GM18519 (cell line): ENCODE results near the gene GPR32.
"Not testable (repeated sequence)": the region's sequence is repeated elsewhere in the genome, so short reads cannot be mapped to it uniquely, and the experiment has no call there.

ENCODE experiments used
- ATAC-seq: cut with Tn5 transposase; IDR thresholded peaks from one replicate; pipeline ENCODE4 v1.9.1; 2021; ENCODE audit warnings: mild to moderate bottlenecking, moderate library complexity; ENCODE audit not compliant: unreplicated experiment, low FRiP score

The GPR32 gene

DNA sequence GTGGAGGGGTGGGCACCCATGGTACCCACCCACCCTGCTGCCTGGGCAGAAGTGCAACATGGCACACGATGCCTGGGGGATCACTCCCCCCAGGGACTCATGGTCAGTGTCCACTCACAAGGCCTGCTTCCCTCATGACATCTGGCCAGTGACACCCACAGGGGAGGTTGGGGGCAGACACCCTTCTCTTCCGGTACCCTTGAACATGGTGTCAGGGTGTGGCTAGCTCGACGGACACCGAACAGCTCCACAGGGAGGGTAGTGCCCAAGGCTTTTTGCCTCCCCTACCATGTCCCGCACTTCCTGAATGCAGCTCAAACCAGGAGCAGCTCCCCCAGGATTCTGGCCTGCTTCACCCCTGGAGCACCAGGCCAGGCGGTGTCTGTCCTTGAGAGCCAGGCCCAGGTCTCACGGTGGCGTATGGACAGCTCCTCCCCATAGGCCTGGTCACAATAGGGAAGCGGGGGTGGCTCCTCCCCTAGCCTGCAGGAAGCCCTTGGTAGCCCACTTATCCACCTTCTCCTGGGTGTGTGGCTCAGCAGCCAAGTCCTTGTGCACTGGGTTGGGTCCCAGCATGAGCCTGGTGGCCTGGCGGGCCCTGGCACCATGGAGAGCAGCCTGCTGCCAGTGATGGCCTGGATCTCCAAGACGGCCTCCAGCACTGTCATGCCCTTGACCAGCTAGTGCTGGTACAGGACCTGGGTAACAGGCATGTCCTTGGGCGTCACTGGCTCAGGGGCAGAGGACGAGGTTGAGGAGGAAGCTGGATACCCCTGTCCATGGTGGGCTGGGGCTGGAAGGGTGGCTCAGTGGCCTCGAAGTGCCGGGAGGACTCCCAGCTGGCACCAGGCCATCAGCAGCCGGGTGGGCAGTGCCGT is 27.8 kb downstream of the GPR32 start:
- ATAC-seq, result no peak

DNA sequence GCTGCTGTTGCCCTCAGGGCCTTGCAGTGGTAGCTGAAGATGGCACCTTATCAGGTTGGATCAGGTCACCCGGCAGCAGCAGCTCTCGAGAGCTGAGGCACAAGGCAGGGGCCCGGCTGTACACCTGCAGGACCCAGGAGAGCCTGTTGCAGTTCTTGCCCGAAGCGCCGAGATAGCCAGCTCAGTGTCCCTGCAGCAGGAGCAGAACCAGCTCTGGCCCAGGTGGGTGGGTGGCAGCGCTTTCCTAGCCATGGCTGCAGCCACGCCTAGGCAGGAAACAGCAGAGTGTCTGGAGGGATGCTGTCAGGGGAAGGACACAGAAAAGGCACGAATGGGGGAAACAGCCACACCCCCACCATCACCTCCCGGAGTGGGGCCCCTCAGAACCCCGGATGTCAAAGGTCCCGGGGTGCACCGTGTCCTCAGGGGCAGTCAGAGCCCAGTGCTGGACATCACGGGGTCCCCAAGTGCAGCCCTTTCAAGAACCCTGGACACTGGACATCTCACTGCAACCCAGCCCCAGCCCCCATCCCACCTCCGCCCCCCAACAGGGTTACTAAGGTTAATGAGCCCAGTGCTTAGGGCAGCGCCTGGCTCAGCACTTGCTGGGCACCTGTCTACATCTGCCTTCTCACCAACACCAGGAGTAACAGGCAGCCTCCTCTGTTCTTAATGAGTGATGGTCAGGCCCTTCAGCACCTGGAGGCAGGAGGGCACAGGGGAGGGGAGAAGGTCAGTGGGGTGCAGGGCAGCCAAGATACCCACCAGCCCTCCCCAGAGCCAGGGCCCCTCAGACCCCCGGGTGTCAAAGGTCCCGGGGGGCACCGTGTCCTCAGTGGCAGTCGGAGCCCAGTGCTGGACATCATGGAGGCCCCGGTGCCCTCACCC is 28.6 kb downstream of the GPR32 start:
- no peak for ATAC-seq

DNA sequence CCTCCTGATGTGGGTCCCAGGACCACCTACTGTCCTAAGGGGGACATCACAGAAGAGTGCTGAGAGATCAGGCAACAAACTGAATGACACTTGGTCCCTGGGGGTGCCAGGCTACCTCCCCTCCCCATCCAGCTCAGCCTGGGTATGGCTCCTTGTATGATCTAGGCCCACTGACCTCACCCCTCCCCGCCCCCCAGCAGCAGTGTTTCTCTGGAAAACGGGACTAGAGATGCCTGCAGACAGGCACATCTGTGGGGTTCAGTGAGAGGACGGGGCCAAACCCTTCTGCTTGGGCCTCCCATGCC is 29.2 kb downstream of the GPR32 start:
- ATAC-seq, result no peak

DNA sequence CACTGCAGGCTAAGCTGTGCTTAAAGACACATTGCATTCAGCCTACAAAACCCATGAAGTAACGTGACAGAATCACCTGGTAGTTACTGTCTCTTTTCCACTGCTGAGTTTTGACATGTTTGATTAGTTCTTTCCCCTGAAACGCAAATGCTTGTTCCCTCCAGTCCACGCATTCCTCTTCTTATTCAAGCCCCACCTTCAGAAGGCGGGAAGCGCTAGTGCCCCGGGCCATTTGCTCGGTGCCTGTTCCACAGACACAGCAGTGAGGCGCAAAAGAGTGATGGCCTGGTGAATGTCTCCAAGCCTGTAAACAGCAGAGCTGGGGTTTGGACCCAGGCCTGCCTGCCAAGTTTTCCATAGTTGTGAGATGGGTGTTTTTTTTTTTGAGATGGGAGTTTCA is 30.8 kb downstream of the GPR32 start:
- no peak for ATAC-seq

DNA sequence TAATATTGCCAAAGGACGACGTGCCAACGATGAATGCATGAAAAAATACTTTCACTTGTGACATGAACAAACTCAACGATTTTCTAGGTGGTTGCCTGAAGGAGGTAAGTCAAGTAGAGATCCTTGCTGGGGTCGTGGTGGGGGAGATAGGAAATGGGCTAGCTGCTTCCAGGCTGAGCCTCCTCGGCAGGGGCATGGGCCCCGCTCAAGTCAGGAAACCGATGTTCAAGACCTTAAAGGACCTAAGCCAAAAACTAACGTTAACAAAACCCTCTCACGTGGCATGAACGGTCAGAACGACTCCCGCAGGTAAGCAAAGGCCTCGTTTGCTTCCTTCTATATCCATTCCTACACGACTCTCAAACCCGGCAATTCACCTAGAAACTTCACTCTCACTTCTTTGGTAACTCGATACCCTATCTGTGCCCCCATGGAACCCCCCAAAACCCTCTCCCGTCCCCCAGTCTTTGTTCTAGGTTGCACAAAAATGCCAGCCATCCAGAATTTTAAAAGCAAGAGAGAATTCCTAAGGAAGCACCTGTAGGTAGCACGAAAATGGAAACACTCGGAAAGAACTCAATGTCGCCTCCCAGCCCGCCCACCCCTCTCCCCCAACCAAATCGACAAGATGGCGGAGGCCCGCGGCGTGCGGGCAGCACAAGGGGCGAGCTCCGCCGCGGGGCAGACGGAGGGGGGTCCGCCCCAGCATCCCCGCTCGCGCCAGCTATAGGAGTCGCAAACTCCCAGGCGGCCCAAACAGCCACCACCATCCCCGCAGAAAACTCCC is 33.6 kb downstream of the GPR32 start:
- ATAC-seq, result no peak

DNA sequence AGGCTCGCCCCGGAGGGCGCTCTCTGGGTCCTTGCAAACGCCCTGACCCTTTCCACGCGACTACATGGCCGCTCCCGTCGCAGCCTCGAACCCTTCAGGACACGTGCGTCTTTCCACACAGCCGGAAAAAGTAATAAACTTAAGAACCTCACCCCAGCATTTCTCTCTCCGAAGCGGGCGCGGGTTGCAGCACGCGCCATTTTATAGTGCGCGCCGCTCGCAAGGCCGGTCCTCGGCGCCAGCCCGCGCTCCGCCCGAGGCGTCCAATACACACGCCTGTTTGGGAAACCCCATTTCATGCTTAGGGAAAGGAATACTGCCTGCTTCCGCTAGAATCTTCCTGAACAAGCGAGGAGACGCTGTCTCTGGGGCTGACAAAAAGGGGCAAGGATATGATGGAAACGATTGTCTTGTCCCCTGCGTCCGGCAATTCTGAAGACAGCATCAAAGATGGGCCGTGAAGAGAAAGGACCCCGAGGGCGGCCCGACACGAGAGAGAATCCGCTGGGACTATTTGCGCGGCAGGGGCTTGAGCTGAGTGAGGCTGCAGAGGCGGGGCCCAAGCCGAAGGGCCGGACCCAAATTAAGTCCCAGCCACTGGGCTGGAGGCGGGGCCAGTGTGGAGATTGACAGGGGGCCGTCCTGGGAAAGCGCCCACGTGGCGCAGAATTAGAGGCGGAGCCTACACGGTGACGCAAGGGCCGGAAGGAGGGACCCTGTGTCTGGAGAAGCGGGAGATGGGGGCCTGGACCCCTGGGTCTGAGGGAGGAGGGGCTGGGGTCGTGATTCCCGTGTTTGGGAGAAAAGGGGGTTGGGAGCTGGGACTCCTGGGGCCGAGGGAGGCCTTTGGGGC is 34.4 kb downstream of the GPR32 start:
- peak; percentile 77 for ATAC-seq

DNA sequence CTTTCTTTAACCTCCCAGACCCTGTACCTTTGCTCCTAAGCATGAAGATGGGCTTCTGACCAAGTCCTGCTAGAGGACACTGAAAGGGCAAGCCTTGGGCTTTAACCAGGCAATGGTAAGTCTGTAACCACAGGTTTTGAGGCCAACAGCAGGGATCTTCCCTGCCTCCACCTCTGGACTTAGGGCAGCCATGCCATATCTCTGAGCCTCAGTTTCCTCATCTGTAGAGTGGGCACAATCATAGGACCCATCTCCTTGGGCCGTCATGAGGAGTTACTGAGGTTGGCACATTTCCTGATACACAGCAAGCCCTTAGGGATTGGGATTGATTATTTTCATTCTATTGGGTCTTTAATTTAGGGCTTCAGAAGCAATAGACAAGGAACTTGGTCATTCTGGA is 38.6 kb downstream of the GPR32 start:
- ATAC-seq, result no peak

DNA sequence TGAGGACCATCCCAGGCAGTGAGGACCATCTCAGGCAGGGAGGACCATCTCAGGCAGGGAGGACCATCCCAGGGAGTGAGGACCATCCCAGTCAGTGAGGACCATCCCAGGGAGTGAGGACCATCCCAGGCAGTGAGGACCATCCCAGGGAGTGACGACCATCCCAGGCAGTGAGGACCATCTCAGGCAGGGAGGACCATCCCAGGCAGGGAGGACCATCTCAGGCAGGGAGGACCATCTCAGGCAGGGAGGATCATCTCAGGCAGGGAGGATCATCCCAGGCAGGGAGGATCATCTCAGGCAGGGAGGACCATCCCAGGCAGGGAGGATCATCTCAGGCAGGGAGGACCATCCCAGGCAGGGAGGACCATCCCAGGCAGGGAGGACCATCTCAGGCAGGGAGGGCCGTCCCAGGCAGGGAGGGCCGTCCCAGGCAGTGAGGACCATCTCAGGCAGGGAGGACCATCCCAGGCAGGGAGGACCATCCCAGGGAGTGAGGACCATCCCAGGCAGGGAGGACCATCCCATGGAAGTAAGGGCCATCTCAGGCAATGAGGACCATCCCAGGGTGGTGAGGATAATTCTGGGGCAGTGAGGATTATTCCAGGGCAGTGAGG is 41.5 kb downstream of the GPR32 start:
- ATAC-seq, result not testable (repeated sequence)

DNA sequence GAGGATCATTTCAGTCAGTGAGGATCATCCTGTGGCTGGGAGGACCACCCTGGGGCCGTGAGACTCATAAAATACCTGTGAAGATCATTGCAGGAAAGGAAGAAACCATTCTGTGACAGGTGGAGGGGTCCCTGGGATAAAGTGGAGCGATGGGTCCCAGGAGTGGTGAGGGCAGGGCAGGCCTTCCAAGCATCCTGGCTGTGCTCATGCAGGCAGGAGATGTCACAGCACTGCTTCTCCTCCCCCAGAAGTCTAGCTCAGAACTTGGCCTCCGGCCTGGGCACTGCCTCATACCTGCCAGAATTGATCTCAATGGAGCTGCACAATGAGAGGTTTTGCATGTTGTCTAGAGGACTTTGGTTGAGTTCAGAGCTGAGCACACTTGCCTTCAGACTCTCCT is 42.2 kb downstream of the GPR32 start:
- ATAC-seq, result no peak

DNA sequence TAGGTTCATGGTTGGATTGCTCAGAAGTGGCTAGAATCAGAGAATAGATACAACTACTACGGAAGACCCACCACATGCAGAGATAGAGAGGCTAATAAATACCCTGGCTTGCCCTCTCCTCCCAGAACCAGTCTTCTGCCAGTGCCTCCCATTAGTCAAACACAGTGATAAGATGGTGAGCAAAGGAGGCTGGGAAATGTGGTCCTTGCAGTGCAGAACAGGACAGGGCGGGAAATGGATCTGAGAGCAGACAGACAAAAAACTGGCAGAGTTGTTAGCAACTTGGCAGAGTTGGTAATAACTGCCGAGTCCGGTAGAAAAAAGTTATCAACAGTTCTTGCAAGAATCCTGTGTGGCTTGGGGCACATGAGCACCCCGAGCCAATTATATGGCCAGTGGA is 44.6 kb downstream of the GPR32 start:
- ATAC-seq, result no peak

DNA sequence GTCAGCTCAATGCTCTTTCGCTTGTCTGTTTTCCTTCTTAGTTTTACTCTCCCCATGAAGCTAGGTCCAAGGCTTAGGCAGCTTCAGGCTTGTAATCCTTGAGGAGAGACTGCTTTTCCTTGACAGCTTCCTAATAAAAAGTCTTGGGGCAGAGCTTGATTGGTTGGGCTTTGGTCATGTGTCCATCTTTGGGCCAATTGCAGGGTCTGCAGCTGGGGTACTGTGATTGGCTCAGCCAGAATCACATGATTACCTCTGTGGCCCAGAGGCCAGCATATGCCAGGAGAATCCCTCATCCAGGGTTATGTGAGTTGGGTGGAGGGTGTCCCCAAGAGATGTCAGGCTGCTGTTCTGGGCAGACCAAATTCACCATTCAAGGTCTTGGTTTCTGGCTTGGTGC is 45.2 kb downstream of the GPR32 start:
- ATAC-seq, result no peak

DNA sequence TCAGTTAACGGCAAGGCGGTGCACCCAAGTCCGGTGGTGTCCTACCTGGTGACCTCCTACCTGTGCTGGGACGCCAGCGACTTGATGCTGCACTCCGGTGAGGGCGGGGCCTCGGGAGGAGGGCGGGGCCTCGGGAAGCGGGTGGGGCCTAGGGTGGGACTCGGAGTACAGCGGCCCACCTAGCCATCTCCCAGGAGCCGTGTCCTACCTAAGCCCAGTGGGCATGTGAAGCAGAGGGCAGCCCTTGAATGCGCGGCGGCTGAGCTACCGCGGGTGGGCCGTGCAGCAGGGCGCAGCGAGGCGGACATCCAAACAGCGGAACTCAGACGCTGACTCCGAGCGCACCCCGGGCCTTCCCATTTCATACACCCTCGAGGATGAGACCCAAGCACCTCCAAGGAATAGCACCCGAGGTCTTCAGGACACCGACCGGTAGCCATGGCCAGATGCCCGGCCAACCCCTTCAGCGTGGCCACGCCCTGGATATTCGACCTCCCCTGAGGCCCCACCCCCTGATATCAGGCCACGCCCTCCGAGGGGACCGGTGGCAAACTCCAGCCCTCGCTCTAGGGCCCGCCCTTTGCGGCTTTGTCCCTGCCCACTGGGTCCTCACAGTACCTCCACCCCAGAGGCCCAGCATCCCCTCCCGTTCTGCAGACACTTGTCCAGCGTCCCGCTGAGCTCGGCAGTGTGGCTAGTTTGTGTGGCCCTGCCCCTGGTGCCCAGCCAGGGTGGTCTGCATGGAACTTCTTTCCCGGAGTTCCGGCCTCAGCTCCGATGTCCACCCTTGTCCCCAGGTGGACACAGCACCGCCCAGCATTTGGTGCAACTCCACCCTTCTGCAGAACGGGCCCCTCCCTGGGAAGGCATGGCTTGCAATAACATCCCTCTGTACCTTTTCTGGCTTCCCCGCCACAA is 47.9 kb downstream of the GPR32 start:
- peak; percentile 42 for ATAC-seq

DNA sequence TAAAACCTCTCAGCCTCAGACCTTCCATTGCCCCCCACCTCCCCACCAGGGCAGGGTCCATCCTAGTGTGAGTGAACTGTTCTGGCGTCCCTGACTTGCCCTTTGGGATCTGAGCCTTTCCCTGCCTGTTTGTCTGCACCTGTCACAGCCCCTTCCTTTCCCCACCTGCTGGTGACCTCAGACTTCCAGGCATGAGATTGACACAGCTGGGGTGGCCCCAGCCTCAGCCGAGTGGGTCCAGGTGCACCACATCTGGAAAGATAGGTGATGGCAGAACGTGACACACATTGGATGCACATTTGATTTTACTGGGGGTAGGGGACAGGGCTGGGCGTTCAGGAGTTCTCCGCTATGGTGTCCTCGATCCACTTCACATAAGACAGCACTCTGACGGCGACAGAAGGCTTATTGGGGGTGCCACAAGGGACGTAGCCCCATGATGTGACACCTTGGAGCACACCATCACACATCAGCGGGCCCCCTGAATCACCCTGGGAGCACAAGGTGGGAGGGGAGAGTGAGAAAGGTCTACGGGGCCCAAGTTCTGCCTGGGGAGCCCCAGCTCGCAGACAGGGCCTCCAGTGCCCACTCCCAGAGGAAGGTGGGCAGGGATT is 48.7 kb downstream of the GPR32 start:
- no peak for ATAC-seq

DNA sequence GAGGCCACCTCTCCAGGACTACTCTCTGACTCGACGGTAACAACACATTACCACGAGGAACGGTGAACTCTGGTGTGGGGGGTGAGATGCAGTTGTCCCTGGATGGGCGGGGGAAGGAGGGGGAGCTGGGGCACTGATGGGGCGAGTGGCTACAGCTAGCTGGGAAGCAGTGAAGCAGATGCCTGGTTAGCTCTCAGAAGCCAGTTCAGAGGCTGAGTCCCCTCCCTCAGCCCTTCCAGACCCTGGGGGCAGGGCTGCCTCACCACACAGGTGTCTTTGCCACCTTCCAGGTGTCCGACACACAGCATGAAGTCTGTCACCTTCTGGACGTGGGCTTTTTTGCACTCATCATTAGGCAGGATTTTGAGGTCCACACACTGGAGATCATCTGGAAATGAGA is 49.4 kb downstream of the GPR32 start:
- no peak for ATAC-seq

DNA sequence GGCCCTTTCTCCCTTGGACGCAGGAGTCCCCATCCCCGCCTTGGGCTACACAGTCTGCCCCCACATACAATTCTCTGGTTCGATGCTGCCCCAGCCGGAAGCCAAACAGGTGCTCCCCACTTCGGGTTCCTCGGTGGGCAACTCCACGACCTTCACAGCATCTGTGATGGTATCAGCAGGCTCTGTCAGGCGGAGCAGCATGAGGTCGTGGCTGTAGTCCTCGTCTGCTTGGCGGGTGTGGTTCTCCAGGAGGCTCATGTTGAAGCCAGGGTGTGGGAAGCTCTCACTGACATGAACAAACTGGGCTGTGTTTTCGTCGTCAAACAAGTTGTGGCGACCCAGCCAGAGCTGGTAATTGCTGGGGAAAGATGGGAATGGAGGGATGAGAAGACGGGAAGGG is 49.8 kb downstream of the GPR32 start:
- ATAC-seq, result no peak

DNA sequence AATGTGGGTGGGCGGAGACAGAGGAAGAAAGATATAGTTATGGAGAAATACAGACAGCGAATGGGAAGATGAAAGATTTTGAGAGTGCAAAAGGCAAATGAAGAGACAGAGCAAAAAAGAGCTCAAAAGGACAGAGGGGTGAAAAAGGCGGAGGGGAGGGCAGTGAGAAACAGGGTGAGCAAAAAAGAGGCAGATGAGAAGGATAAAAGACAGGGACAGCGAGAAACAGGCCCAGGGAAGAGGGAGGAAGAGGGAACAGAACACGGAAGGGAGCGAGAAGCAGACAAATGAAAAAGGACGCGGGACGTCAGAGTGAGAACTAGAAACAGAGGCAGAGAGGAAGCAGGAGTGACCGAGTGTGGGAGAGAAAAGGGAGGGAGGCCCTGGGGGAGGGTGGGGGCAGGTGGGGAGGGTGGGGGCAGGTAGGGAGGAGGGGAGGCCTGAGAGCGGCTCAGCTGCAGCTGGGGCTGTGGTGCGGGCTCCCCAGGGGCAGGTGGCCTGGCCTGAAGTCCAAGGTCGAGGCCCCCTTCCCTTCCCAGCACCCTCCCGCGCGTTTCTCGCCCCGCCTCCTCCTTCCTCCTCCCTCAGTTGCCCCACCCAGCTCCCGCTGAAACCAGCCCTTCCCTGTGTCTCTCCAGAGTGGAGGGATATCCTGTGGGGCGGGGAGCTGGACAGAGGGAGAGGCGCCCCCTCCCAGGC is 50.4 kb downstream of the GPR32 start:
- ATAC-seq, result no peak

DNA sequence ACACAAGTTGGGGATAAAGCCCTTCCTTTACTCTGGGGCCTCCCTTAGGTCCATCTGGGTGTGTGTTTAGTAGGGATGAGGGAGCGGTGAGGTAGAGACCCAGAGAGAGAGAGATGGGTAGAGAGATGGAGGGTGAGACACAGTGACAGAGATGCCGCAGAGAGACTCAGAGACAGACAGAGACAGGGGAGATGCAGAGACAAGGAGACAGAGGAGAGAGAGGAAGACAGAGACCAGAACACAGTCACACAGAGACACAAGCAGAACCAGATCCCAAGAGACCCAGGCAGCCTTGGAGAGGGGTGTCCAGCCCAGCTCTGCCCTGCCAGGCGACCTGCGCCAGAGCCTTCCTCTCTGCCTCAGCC is 51.0 kb downstream of the GPR32 start:
- ATAC-seq, result no peak
